ENCODE results near the gene ACBD6.
"Not testable (repeated sequence)": the region's sequence is repeated elsewhere in the genome, so short reads cannot be mapped to it uniquely, and the experiment has no call there.

Gene ACBD6

DNA sequence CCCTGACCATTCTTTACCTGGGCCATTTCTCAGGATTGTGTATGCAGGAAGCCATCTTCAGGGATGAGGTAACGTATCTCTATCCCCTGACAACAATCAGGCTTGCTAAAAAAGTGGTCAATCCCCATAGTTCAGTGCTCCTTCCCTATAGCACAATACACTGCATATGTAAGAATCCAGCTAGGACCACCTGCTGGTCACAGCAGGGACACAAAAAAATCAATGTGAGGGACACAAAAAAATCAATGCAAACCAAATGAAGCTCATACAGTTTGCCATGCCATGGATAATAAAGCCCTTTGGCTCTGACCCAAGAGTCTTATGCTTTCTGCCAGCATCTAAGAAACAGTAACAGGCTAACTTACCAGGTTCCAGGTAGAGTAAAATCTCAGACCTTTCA is 16.3 kb downstream of the ACBD6 start:
- no peak for DNase-seq

DNA sequence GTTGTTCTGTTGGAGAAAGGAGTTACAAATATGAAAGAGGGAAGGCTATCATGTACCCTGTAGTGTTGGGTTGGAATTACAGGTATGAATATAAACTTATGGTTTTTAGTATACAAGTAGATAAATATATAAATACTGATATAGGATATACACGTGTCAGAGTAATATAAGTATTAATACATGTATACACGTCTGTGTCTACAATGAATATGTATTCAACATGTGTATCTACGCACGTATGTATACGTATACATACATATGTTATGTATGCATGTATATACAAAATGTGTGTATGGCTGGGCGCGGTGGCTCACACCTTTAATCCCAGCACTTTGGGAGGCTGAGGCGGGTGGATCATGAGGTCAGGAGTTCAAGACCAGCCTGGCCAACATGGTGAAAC is 17.9 kb downstream of the ACBD6 start:
- no peak for DNase-seq

- DNase-seq = peak in 1 of 2 donors; percentile 54
Measured at GRCh38 chr1:180482425-180483275, 19.7 kb downstream of the ACBD6 start.

GRCh38 chr1:180470031-180470430 is 32.3 kb downstream of the ACBD6 start:
- DNase-seq = no peak

GRCh38 chr1:180468311-180468710 is 34.1 kb downstream of the ACBD6 start:
- no peak for DNase-seq

- no peak for DNase-seq
Measured at GRCh38 chr1:180462102-180462501, 40.3 kb downstream of the ACBD6 start.

DNA sequence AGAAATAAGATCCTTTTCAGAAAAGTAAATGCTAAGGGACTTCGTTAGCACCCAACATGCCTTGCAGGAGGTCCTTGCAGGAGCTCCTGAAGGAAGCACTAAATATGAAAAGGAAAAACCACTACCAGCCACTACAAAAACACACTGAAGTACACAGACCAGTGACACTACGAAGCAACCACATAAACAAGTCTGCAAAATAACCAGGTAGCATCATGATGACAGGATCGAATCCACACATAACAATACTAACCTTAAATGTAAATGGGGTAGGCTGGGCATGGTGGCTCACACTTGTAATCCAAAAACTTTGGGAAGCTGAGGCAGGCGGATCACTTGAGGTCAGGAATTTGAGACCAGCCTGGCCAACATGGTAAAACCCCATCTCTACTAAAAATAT is 40.7 kb downstream of the ACBD6 start:
- DNase-seq = not testable (repeated sequence)

- DNase-seq = no peak
Measured at GRCh38 chr1:180458807-180459206, 43.6 kb downstream of the ACBD6 start.

DNA sequence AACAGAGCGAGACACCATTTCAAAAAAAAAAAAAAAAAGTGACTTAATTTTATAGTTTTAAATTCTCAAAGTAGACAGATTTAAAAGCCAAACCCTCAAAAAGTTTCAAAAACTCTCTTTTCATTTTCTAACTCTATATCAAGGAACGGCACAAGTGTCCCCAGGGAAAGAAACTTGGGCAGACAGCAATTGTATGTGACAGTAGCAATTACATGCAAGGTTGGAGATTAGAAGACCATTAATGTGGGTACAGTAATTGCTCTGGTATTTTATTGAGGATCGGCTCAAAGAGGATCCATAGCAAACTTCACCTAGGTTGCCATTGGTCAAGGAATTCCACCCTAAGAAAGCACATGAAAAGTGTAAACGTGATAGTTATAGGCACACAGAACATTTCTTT is 46.2 kb downstream of the ACBD6 start:
- DNase-seq = no peak

DNA sequence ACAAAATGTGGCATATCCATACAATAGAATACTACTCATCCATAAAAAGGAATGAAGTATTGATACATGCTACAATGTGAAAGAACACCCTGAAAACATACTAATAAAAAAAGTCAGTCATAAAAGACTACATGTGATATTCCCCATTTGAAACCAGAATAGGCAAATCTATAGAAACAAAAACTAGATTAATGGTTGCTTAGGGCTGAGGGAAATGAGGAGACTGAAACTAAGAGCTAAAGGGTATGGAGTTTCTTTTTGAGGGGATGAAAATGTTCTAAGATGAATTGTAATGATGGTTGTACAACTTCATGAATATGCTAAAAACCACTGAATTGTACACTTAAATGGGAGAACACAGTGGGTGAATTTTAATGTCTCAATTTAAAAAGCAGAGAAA is 50.9 kb downstream of the ACBD6 start:
- no peak for DNase-seq

GRCh38 chr1:180444522-180444921 is 57.9 kb downstream of the ACBD6 start:
- no peak for DNase-seq

- no peak for DNase-seq
Measured at GRCh38 chr1:180440335-180440734, 62.0 kb downstream of the ACBD6 start.

DNA sequence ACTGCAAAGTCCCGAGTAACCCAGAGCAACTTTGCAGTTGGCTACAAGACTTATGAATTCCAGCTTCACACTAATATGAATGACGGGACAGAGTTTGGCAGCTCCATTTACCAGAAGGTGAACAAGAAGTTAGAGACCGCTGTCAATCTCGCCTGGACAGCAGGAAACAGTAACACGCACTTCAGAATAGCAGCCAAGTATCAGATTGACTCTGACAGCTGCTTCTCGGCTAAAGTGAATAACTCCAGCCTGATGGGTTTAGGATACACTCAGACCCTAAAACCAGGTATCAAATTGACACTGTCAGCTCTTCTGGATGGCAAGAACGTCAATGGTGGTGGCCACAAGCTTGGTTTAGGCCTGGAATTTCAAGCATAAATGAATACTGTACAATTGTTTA is 66.8 kb downstream of the ACBD6 start:
- DNase-seq = no peak

- DNase-seq = no peak
Measured at GRCh38 chr1:180433873-180434272, 68.5 kb downstream of the ACBD6 start.

DNA sequence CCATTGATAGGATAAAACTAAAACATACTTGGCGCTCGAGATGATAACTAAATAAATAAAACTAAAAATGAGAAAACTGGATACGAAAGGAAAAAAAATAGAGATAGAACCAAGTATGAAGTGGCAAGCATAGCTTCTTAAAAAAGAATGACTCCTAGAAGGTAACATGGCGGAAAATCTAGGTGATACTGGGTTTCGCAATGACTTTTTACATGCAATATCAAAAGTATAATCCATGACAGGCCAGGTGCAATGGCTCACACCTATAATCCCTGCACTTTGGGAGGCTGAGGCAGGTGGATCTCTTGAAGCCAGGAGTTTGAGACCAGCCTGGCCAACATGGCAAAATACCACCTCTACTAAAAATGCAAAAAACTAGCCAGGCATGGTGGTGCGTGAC is 70.7 kb downstream of the ACBD6 start:
- no peak for DNase-seq

GRCh38 chr1:180428782-180429695 is 73.3 kb downstream of the ACBD6 start:
- DNase-seq = no peak

- DNase-seq = no peak
Measured at GRCh38 chr1:180425952-180426351, 76.4 kb downstream of the ACBD6 start.

DNA sequence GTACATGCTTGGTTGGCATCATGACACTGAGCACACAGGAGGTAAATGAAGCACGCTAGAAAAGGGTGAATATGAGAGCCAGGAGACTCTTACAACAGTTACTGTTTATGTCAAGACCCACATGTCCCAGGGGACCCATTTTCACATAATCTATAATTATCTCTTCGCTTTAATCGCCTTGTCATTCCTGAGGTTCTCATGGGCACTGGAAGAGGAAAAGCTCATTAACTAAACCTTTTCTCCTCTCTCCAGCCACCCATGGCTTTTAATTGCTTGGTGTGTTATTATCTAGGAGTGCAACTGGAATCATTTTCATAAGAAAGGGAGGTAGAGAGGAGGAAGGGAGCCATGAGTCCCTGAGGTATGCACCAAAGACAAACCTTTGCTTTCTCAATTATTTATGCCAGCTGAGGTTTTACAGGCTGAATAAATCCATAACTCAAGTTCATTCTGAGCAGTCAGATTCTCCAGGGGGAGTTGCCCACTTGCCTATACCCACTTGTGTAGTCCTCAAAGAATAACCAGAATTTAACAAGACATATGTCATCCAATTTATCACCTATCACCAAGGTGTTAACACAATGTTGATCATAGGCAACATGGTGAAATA is 77.4 kb downstream of the ACBD6 start:
- DNase-seq = no peak

- DNase-seq = no peak
Measured at GRCh38 chr1:180421614-180422013, 80.8 kb downstream of the ACBD6 start.

GRCh38 chr1:180421145-180421544 is 81.2 kb downstream of the ACBD6 start:
- DNase-seq = not testable (repeated sequence)

- no peak for DNase-seq
Measured at GRCh38 chr1:180415985-180416633, 86.3 kb downstream of the ACBD6 start.

DNA sequence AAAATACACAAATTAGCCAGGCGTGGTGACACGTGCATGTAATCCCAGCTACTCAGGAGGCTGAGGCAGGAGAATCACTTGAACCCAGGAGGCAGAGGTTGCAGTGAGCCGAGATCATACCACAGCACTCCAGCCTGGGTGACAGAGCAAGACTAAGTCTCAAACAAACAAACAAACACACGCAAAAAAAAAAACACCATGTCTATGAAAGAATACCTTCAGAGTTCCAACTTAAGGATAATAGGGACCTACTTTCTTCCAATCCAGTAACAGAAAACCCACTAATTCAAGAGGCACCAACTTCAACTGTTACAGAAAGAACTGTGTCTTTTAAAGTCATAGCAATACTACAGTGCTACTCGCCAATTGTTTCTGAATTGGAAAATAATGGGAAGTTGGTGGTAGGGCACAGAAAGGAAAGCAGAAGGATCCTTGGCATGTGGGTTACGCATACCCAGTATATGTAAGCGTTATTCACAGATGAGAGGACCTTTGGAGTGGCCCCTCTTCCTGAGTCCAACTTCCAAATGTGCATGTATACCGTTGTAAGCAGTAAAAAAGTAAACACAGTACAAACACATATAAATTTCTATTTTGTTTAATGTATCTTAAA is 87.0 kb downstream of the ACBD6 start:
- no peak for DNase-seq

All from hippocampal formation (tissue), 2 donors.